ENCODE results near the gene SPOCK1. TPM values are rescaled to one million over a fixed set of nuclear protein-coding genes. Genes with fewer than 3 reads are reported as not detected.

SPOCK1 gene
- total RNA-seq, 1 donor from 2014 or later = not detected

DNA sequence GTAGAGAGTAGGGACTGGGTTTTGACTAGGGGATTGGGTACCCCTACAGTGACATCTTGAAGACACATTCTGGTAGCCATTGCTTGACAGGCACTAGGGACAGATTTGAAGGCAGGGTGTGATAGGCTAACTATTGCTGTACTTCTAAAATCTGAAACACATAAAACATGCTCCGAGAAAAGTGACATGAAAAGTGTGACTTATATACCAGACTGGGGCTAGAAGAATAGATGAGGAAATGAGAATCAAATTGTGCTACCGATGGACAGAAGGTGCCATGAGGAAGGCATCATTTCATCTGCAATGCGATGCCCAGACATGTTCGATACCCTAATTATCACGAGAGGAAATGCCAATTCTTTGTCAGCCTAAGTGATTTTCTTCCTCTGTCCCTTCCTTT, 475.8 kb downstream of the SPOCK1 start:
- intact Hi-C loops (cut with micrococcal nuclease) = no loop called here
- H3K27me3 Mint-ChIP-seq (ENCODE audit: low read depth) = no peaks in the 10 kb centered on the region
- no peak overlapping the region for H3K27ac Mint-ChIP-seq
- H3K4me3 Mint-ChIP-seq (ENCODE audit: low read depth) = no peak overlapping the region
- H3K36me3 Mint-ChIP-seq (ENCODE audit: low read depth) = no peaks in the 10 kb centered on the region
- H3K4me1 Mint-ChIP-seq (ENCODE audit: low read depth) = no peaks in the 10 kb centered on the region
- H3K9me3 Mint-ChIP-seq = no peaks in the 10 kb centered on the region
- no peak for DNase-seq (ENCODE audit: low spot score)

- no peak for DNase-seq (ENCODE audit: low spot score)
- intact Hi-C loops (cut with micrococcal nuclease) = no loop called here
- no peak overlapping the region for H3K4me3 Mint-ChIP-seq (ENCODE audit: low read depth)
- H3K27ac Mint-ChIP-seq = no peak overlapping the region
- H3K9me3 Mint-ChIP-seq = no peaks in the 10 kb centered on the region
- H3K4me1 Mint-ChIP-seq (ENCODE audit: low read depth) = no peaks in the 10 kb centered on the region
- H3K36me3 Mint-ChIP-seq (ENCODE audit: low read depth) = no peaks in the 10 kb centered on the region
- no peaks in the 10 kb centered on the region for H3K27me3 Mint-ChIP-seq (ENCODE audit: low read depth)
These were observed 476.4 kb downstream of the SPOCK1 start for GRCh38 chr5:137022725-137023124.

- no peak overlapping the region for H3K27ac Mint-ChIP-seq
- H3K36me3 Mint-ChIP-seq (ENCODE audit: low read depth) = no peaks in the 10 kb centered on the region
- intact Hi-C loops (cut with micrococcal nuclease) = no loop called here
- H3K27me3 Mint-ChIP-seq (ENCODE audit: low read depth) = no peaks in the 10 kb centered on the region
- no peaks in the 10 kb centered on the region for H3K9me3 Mint-ChIP-seq
- no peak overlapping the region for H3K4me3 Mint-ChIP-seq (ENCODE audit: low read depth)
- DNase-seq (ENCODE audit: low spot score) = no peak
- H3K4me1 Mint-ChIP-seq (ENCODE audit: low read depth) = no peaks in the 10 kb centered on the region
These were observed 477.1 kb downstream of the SPOCK1 start for GRCh38 chr5:137022043-137022442.

DNA sequence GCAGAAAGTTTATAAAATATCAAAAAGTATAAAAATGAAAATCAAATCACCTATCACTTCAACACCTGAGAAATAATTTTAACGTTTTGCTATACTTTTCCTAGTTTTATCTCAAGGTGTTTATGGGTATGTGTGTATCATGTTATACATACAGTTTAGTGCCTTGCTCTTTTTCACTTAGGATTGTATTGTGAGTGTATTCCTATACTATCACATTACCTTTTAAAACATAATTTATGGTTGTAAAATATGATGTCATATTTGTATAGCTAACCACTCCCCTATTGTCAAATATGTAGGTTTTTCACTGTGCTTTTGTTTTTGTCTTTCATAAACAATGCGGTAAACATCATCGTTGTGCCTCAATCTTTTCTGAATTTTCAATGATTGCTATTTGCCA, 479.9 kb downstream of the SPOCK1 start:
- intact Hi-C loops (cut with micrococcal nuclease) = no loop called here
- Mint-ChIP-seq H3K36me3 (ENCODE audit: low read depth) (no peaks in the 10 kb centered on the region), H3K9me3 (no peaks in the 10 kb centered on the region), H3K27ac (no peak overlapping the region), H3K4me3 (ENCODE audit: low read depth) (no peak overlapping the region), H3K4me1 (ENCODE audit: low read depth) (no peaks in the 10 kb centered on the region), H3K27me3 (ENCODE audit: low read depth) (no peaks in the 10 kb centered on the region)
- no peak for DNase-seq (ENCODE audit: low spot score)

- no peaks in the 10 kb centered on the region for H3K27me3 Mint-ChIP-seq (ENCODE audit: low read depth)
- H3K4me3 Mint-ChIP-seq (ENCODE audit: low read depth) = no peak overlapping the region
- H3K36me3 Mint-ChIP-seq (ENCODE audit: low read depth) = no peaks in the 10 kb centered on the region
- no peak overlapping the region for H3K27ac Mint-ChIP-seq
- intact Hi-C loops (cut with micrococcal nuclease) = no loop called here
- no peaks in the 10 kb centered on the region for H3K4me1 Mint-ChIP-seq (ENCODE audit: low read depth)
- DNase-seq (ENCODE audit: low spot score) = no peak
- H3K9me3 Mint-ChIP-seq = no peaks in the 10 kb centered on the region
These were observed 482.3 kb downstream of the SPOCK1 start for GRCh38 chr5:137016783-137017324.

DNA sequence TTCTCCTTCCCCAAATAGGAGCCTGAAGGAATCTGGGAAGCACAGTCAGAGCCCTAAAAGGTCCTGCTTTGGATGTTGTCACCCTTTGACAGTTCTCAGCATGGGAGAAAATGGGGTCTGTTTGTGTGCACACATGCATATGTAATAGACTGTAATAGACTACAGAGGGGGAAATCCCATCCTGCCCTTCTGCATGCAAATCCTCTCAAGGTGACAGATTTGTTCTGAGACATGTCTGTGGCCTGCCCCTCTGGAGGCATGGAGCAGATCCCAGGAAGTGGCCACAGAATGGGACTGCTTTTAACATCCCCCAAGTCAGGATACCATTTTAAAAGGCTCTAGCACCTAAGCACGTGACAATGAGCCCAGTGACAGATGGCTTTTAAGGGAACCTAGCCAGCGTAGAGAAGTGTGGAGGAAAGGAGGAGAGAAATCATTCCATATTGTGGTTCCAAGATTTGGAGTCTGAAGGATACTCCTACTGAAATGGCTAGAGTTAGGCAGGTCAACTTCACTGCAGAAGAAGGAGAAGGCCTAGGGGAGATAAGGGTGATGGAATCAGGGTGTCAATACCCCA, 483.5 kb downstream of the SPOCK1 start:
- Mint-ChIP-seq H3K9me3 (no peaks in the 10 kb centered on the region), H3K27me3 (ENCODE audit: low read depth) (no peaks in the 10 kb centered on the region), H3K36me3 (ENCODE audit: low read depth) (no peaks in the 10 kb centered on the region), H3K27ac (no peak overlapping the region), H3K4me3 (ENCODE audit: low read depth) (no peak overlapping the region), H3K4me1 (ENCODE audit: low read depth) (no peaks in the 10 kb centered on the region)
- DNase-seq (ENCODE audit: low spot score) = no peak
- intact Hi-C loops (cut with micrococcal nuclease) = no loop called here

DNA sequence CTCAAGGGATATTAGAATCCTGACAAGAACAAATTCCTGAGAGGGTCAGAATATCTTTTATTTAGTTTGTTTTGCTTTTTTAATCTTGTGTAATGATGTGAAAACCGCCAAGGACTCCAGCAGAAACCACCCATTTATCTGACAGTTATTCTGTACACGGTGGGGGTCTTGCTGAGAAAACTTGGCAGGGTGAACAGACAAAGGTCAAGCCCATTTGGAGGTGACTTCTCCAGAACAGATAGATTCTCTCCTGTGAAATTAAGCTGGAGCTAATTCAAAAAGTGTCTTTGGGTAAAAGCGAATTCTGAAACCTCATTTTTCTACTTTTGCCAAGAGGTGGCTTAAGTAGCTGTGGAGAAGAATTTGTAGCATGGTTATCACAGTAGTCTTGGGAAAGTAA, 484.4 kb downstream of the SPOCK1 start:
- no peak overlapping the region for H3K4me3 Mint-ChIP-seq (ENCODE audit: low read depth)
- no peaks in the 10 kb centered on the region for H3K4me1 Mint-ChIP-seq (ENCODE audit: low read depth)
- no peaks in the 10 kb centered on the region for H3K27me3 Mint-ChIP-seq (ENCODE audit: low read depth)
- no peaks in the 10 kb centered on the region for H3K9me3 Mint-ChIP-seq
- H3K27ac Mint-ChIP-seq = no peak overlapping the region
- intact Hi-C loops (cut with micrococcal nuclease) = no loop called here
- DNase-seq (ENCODE audit: low spot score) = no peak
- no peaks in the 10 kb centered on the region for H3K36me3 Mint-ChIP-seq (ENCODE audit: low read depth)

DNA sequence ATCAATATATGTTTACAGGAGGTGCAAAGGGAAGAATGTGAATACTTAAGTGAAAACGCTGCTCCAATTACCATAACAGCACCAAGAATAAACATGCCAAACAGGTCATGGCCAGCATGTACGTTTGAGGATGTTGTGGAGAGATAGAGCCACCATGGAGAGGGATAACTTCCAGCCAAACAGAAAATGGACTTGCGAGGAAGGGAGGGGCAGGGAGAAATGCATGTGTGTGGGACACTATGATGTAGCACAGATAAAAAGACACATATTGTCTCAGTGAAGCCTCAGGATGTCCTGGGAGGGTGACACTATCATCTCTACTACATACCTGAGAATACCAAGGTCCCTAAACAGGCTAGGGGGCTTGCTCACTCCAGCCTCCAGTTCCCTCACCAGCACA, 488.9 kb downstream of the SPOCK1 start:
- H3K27me3 Mint-ChIP-seq (ENCODE audit: low read depth) = no peaks in the 10 kb centered on the region
- no peak for DNase-seq (ENCODE audit: low spot score)
- H3K4me1 Mint-ChIP-seq (ENCODE audit: low read depth) = no peaks in the 10 kb centered on the region
- no peaks in the 10 kb centered on the region for H3K9me3 Mint-ChIP-seq
- no peak overlapping the region for H3K4me3 Mint-ChIP-seq (ENCODE audit: low read depth)
- intact Hi-C loops (cut with micrococcal nuclease) = no loop called here
- no peaks in the 10 kb centered on the region for H3K36me3 Mint-ChIP-seq (ENCODE audit: low read depth)
- no peak overlapping the region for H3K27ac Mint-ChIP-seq

GRCh38 chr5:137004279-137004678, 494.8 kb downstream of the SPOCK1 start:
- no peaks in the 10 kb centered on the region for H3K4me1 Mint-ChIP-seq (ENCODE audit: low read depth)
- no peak overlapping the region for H3K4me3 Mint-ChIP-seq (ENCODE audit: low read depth)
- intact Hi-C loops (cut with micrococcal nuclease) = no loop called here
- H3K9me3 Mint-ChIP-seq = no peaks in the 10 kb centered on the region
- no peak for DNase-seq (ENCODE audit: low spot score)
- no peak overlapping the region for H3K27ac Mint-ChIP-seq
- H3K36me3 Mint-ChIP-seq (ENCODE audit: low read depth) = no peaks in the 10 kb centered on the region
- no peaks in the 10 kb centered on the region for H3K27me3 Mint-ChIP-seq (ENCODE audit: low read depth)

- no peaks in the 10 kb centered on the region for H3K36me3 Mint-ChIP-seq (ENCODE audit: low read depth)
- H3K4me1 Mint-ChIP-seq (ENCODE audit: low read depth) = no peaks in the 10 kb centered on the region
- no peaks in the 10 kb centered on the region for H3K27me3 Mint-ChIP-seq (ENCODE audit: low read depth)
- DNase-seq (ENCODE audit: low spot score) = no peak
- H3K27ac Mint-ChIP-seq = no peak overlapping the region
- no peaks in the 10 kb centered on the region for H3K9me3 Mint-ChIP-seq
- H3K4me3 Mint-ChIP-seq (ENCODE audit: low read depth) = no peak overlapping the region
- intact Hi-C loops (cut with micrococcal nuclease) = no loop called here
These were observed 498.0 kb downstream of the SPOCK1 start for GRCh38 chr5:137001026-137001569.

- Mint-ChIP-seq H3K27ac (no peak overlapping the region), H3K27me3 (ENCODE audit: low read depth) (no peaks in the 10 kb centered on the region), H3K4me3 (ENCODE audit: low read depth) (no peak overlapping the region), H3K36me3 (ENCODE audit: low read depth) (no peaks in the 10 kb centered on the region), H3K9me3 (no peaks in the 10 kb centered on the region), H3K4me1 (ENCODE audit: low read depth) (no peaks in the 10 kb centered on the region)
- intact Hi-C loops (cut with micrococcal nuclease) = no loop called here
- no peak for DNase-seq (ENCODE audit: low spot score)
These were observed 499.3 kb downstream of the SPOCK1 start for GRCh38 chr5:136999787-137000186.

DNA sequence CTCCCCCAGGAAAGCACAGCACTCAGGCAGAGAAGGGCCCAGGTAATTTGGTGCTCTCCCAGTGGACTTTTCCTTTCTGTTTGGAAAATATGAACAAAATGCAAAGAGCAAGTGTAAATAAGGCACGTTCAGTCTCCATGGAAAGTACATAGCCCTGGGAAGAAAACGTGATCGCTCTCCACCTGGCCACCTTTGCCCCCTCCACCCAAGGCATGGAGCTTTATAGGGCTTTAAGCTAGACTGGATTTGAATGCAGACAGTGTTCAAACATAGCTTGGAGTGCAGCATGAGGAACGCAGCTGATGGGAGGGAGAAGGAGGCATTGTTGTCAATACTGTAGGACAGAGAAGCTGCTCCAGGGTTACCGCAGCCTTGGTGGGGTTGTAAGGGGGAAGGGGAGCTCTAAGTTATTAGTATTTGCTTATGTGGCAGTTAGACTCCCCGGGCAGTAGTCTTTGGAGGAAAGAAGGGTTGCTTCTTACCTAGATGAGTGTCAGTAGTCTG, 500.2 kb downstream of the SPOCK1 start:
- H3K4me1 Mint-ChIP-seq (ENCODE audit: low read depth) = no peaks in the 10 kb centered on the region
- no peaks in the 10 kb centered on the region for H3K27me3 Mint-ChIP-seq (ENCODE audit: low read depth)
- H3K27ac Mint-ChIP-seq = no peak overlapping the region
- no peaks in the 10 kb centered on the region for H3K36me3 Mint-ChIP-seq (ENCODE audit: low read depth)
- DNase-seq (ENCODE audit: low spot score) = no peak
- intact Hi-C loops (cut with micrococcal nuclease) = no loop called here
- no peaks in the 10 kb centered on the region for H3K9me3 Mint-ChIP-seq
- H3K4me3 Mint-ChIP-seq (ENCODE audit: low read depth) = no peak overlapping the region

- no peak overlapping the region for H3K4me3 Mint-ChIP-seq (ENCODE audit: low read depth)
- no peaks in the 10 kb centered on the region for H3K4me1 Mint-ChIP-seq (ENCODE audit: low read depth)
- intact Hi-C loops (cut with micrococcal nuclease) = no loop called here
- no peaks in the 10 kb centered on the region for H3K36me3 Mint-ChIP-seq (ENCODE audit: low read depth)
- no peak overlapping the region for H3K27ac Mint-ChIP-seq
- H3K9me3 Mint-ChIP-seq = no peaks in the 10 kb centered on the region
- H3K27me3 Mint-ChIP-seq (ENCODE audit: low read depth) = no peaks in the 10 kb centered on the region
- DNase-seq (ENCODE audit: low spot score) = no peak
These were observed 505.0 kb downstream of the SPOCK1 start for GRCh38 chr5:136994154-136994553.
